Tibial nerve (tissue), 4 donors: Measurements from ENCODE around the gene NTRK1. TPM values are rescaled to one million over a fixed set of nuclear protein-coding genes. Genes with fewer than 3 reads are reported as not detected.

ENCODE experiments used
- DNase-seq, 2 donors: peaks; one replicate each; pipeline ENCODE4 v3.0.0-alpha.2; 2019; ENCODE audit warnings: low spot score in 2 of 2
- H3K27ac ChIP-seq, 4 donors: fragments of 200-600 bp; sonication (generic) in 3 of 4; one replicate each; pipeline ENCODE4 v1.5.1; 2017 to 2019; ENCODE audit warnings: mild to moderate bottlenecking in 1 of 4
- H3K27me3 ChIP-seq, 2 donors: fragments of 200-600 bp; sonication (generic) in 1 of 2; one replicate each; pipeline versions ENCODE4 v1.5.1 to v1.6.0; 2017 to 2019
- H3K36me3 ChIP-seq, 3 donors: fragments of 200-600 bp; sonication (generic); one replicate each; pipeline ENCODE4 v1.5.1; 2018 to 2019
- H3K4me1 ChIP-seq, 4 donors: fragments of 200-600 bp; sonication (generic) in 3 of 4; one replicate each; pipeline ENCODE4 v1.5.1; 2017 to 2019
- H3K4me3 ChIP-seq, 4 donors: fragments of 200-600 bp; sonication (generic) in 3 of 4; one replicate each; pipeline ENCODE4 v1.5.1; 2017 to 2019; ENCODE audit warnings: mild to moderate bottlenecking in 1 of 4, moderate library complexity in 1 of 4
- H3K9me3 ChIP-seq, 4 donors: fragments of 200-600 bp; sonication (generic) in 3 of 4; one replicate each; pipeline ENCODE4 v1.5.1; 2017 to 2019
- CTCF ChIP-seq, 5 experiments: fragments of 200-600 bp in 3 of 5; fragments of 450-650 bp in 2 of 5; sonication (generic) in 3 of 5; IDR thresholded peaks; one replicate each; pipeline ENCODE4 v1.5.1; 2016 to 2019; ENCODE audit warnings: antibody characterized with exemption in 5 of 5, mild to moderate bottlenecking in 3 of 5, moderate library complexity in 2 of 5
- EP300 ChIP-seq, 2 donors: sonication (generic); formaldehyde crosslinking; IDR thresholded peaks; one replicate each; pipeline ENCODE4 v1.6.1; 2017; ENCODE audit warnings: antibody characterized with exemption in 2 of 2, mild to moderate bottlenecking in 1 of 2
- POLR2A ChIP-seq, 2 donors: fragments of 450-650 bp; IDR thresholded peaks; one replicate each; pipeline ENCODE4 v1.6.1; 2017; ENCODE audit warnings: antibody characterized with exemption in 2 of 2, mild to moderate bottlenecking in 2 of 2, moderate library complexity in 2 of 2
- WGBS, 2 donors: methylation state at CpG; one replicate each; pipeline ENCODE4 v1.1.5; 2018; 5-methylcytosine and 5-hydroxymethylcytosine counted together
- total RNA-seq, 4 donors: library from RNA; depleted of rRNA; stranded (reverse); fragments of >200 nt; gene quantifications; one replicate each; pipeline ENCODE4 v1.1.0, GENCODE V29; 2016

NTRK1 gene
- total RNA-seq, 4 donors from 2014 or later, result 0.22 to 0.42 (median 0.39) TPM; not detected in 1

GRCh38 chr1:156874142-156874541 lies 13.5 kb downstream of the NTRK1 start:
- Histone ChIP-seq H3K27me3 (peaks cover 0 to 23% of the 10 kb centered on the region in 2 donors), H3K27ac (no peak overlapping the region), H3K36me3 (no peaks in the 10 kb centered on the region), H3K4me1 (no peaks in the 10 kb centered on the region), H3K4me3 (no peak overlapping the region), H3K9me3 (no peaks in the 10 kb centered on the region)
- DNase-seq, result no peak
- 76 to 81% methylated on average over 5 of the region's 5 CpGs for WGBS, 2 donors
- TF ChIP-seq POLR2A (IDR thresholded peaks at IDR 0.05) (no peak), EP300 (IDR thresholded peaks at IDR 0.05) (no peak), CTCF (IDR thresholded peaks at IDR 0.05) (no peak)

- Histone ChIP-seq H3K9me3 (no peaks in the 10 kb centered on the region), H3K27ac (no peak overlapping the region), H3K4me1 (no peaks in the 10 kb centered on the region), H3K27me3 (peaks cover 0 to 23% of the 10 kb centered on the region in 2 donors), H3K36me3 (no peaks in the 10 kb centered on the region), H3K4me3 (no peak overlapping the region)
- 57 to 65% methylated on average over 14 to 16 of the region's 16 CpGs for WGBS, 2 donors
- no peak for DNase-seq
- TF ChIP-seq EP300 (IDR thresholded peaks at IDR 0.05) (no peak), CTCF (IDR thresholded peaks at IDR 0.05) (no peak), POLR2A (IDR thresholded peaks at IDR 0.05) (no peak)
Observed at GRCh38 chr1:156874572-156875340, 14.1 kb downstream of the NTRK1 start.

GRCh38 chr1:156875341-156875615 lies 14.6 kb downstream of the NTRK1 start:
- no peak for DNase-seq
- H3K36me3 ChIP-seq, result no peaks in the 10 kb centered on the region
- no peak for TF ChIP-seq POLR2A (IDR thresholded peaks at IDR 0.05)
- TF ChIP-seq EP300 (IDR thresholded peaks at IDR 0.05), result no peak
- no peak for TF ChIP-seq CTCF (IDR thresholded peaks at IDR 0.05)
- no peak overlapping the region for H3K27ac ChIP-seq
- 47 to 63% methylated on average over 3 to 5 of the region's 5 CpGs for WGBS, 2 donors
- no peaks in the 10 kb centered on the region for H3K4me1 ChIP-seq
- H3K27me3 ChIP-seq, result peaks cover 0 to 23% of the 10 kb centered on the region in 2 donors
- no peak overlapping the region for H3K4me3 ChIP-seq
- no peaks in the 10 kb centered on the region for H3K9me3 ChIP-seq

GRCh38 chr1:156876281-156876680 lies 15.6 kb downstream of the NTRK1 start:
- no peak overlapping the region for H3K27ac ChIP-seq
- no peaks in the 10 kb centered on the region for H3K36me3 ChIP-seq
- 45 to 54% methylated on average over 19 to 21 of the region's 21 CpGs for WGBS, 2 donors
- no peak overlapping the region for H3K4me3 ChIP-seq
- no peak for DNase-seq
- TF ChIP-seq CTCF (IDR thresholded peaks at IDR 0.05) (no peak), EP300 (IDR thresholded peaks at IDR 0.05) (no peak), POLR2A (IDR thresholded peaks at IDR 0.05) (no peak)
- H3K9me3 ChIP-seq, result no peaks in the 10 kb centered on the region
- no peaks in the 10 kb centered on the region for H3K4me1 ChIP-seq
- peaks cover 0 to 26% of the 10 kb centered on the region in 2 donors for H3K27me3 ChIP-seq

GRCh38 chr1:156877433-156878170 lies 16.9 kb downstream of the NTRK1 start:
- TF ChIP-seq CTCF (IDR thresholded peaks at IDR 0.05) (no peak), EP300 (IDR thresholded peaks at IDR 0.05) (no peak), POLR2A (IDR thresholded peaks at IDR 0.05) (no peak)
- WGBS, 2 donors, result 69 to 84% methylated on average over 4 to 5 of the region's 5 CpGs

More at GRCh38 chr1:156877433-156878170, 16.9 kb downstream of the NTRK1 start:
- Histone ChIP-seq H3K36me3 (no peaks in the 10 kb centered on the region), H3K27ac (no peak overlapping the region), H3K27me3 (peaks cover 0 to 40% of the 10 kb centered on the region in 2 donors), H3K4me3 (no peak overlapping the region), H3K9me3 (no peaks in the 10 kb centered on the region), H3K4me1 (no peaks in the 10 kb centered on the region)
- DNase-seq, result no peak
